GM06990 (cell line): ENCODE results near the gene TBL3.

Source experiments
- DNase-seq: peaks from one replicate; pipeline ENCODE4 v3.0.0-alpha.2; 2011; ENCODE audit not compliant: insufficient read length; ENCODE audit errors: extremely low read depth
- H3K27me3 ChIP-seq: replicated peaks from 2 replicates; pipeline ENCODE4 v1.6.0; 2011; ENCODE audit warnings: low read length; ENCODE audit not compliant: control insufficient read depth, insufficient read depth
- H3K36me3 ChIP-seq: 2 replicates; pipeline ENCODE4 v1.5.1; 2011; ENCODE audit warnings: low read length; ENCODE audit not compliant: control insufficient read depth, insufficient read depth
- H3K4me3 ChIP-seq: replicated peaks from 2 replicates; pipeline ENCODE4 v1.5.1; 2011; ENCODE audit warnings: low read depth, mild to moderate bottlenecking, control low read depth, low read length
- CTCF ChIP-seq: IDR thresholded peaks from 2 replicates; pipeline ENCODE4 v1.5.1; 2011; ENCODE audit warnings: low read length, control low read depth, mild to moderate bottlenecking, inconsistent platforms; ENCODE audit not compliant: insufficient read depth, poor library complexity, severe bottlenecking

Gene TBL3

GRCh38 chr16:2028620-2029220, 56.9 kb downstream of the TBL3 start:
- Histone ChIP-seq H3K36me3 (no peaks in the 10 kb centered on the region), H3K4me3 (no peak overlapping the region), H3K27me3 (peaks cover 12% of the 10 kb centered on the region)
- no peak for DNase-seq
- no peak for TF ChIP-seq CTCF

- no peak overlapping the region for H3K4me3 ChIP-seq
- no peaks in the 10 kb centered on the region for H3K36me3 ChIP-seq
- TF ChIP-seq CTCF = no peak
- peaks cover 12% of the 10 kb centered on the region for H3K27me3 ChIP-seq
- DNase-seq = no peak
These were observed 57.5 kb downstream of the TBL3 start for GRCh38 chr16:2029350-2029749.

DNA sequence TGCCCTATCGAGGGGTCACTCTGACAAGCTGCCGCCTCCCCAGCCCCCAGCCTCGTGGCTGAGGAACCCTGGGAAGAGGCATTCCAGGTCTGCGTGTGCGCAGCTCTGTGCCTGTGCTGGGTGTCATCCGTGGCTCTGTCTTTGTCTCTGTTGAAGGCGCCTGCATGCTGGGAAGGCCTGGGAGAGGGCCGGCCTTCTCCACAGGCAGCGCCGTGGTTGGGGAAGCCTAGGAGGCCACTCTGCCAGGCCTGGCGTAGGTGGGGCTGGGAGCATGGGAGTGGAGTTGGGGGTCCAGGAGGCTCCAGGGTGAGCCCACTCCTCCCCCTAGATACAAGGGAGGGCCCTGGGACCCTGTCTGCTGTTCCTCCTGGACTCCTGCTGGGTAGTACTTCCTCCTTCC, 58.2 kb downstream of the TBL3 start:
- peaks cover 12% of the 10 kb centered on the region for H3K27me3 ChIP-seq
- DNase-seq = no peak
- no peak for TF ChIP-seq CTCF
- H3K4me3 ChIP-seq = no peak overlapping the region
- H3K36me3 ChIP-seq = no peaks in the 10 kb centered on the region

- TF ChIP-seq CTCF = no peak
- Histone ChIP-seq H3K27me3 (peaks cover 9% of the 10 kb centered on the region), H3K36me3 (no peaks in the 10 kb centered on the region), H3K4me3 (no peak overlapping the region)
- no peak for DNase-seq
These were observed 59.3 kb downstream of the TBL3 start for GRCh38 chr16:2031081-2031577.
